SK-MEL-5 (cell line): Measurements from ENCODE around the gene MRPS25. TPM values are rescaled to one million over a fixed set of nuclear protein-coding genes. Genes with fewer than 3 reads are reported as not detected.

Source experiments
- DNase-seq: peaks from one replicate; pipeline ENCODE4 v3.0.0-alpha.2; 2016; ENCODE audit warnings: low read depth, low spot score
- in situ Hi-C: cut with HindIII; loops from 2 replicates; pipeline ENCODE4 v1.10.0; 2016; ENCODE audit warnings: low sequenced_read_pairs, high pct_unique_total_duplicates, low pct_unique_long_range_greater_than_20kb
- total RNA-seq: library from RNA; depleted of rRNA; stranded (reverse); fragments of >200 nt; shearing (Covaris generic); gene quantifications from 2 replicates; pipeline ENCODE4 v1.2.3, GENCODE V29; 2014

Gene MRPS25
- total RNA-seq, 1 experiment from 2014 or later = 95.0 TPM

- in situ Hi-C loops = no loop called here
Observed at GRCh38 chr3:15053541-15053940, 11.6 kb downstream of the MRPS25 start.

GRCh38 chr3:15052335-15053242, 12.5 kb downstream of the MRPS25 start:
- peak; percentile 98 for DNase-seq
- in situ Hi-C loops = no loop called here

More at GRCh38 chr3:15053541-15053940, 11.6 kb downstream of the MRPS25 start:
- DNase-seq = no peak

- DNase-seq = peak; percentile 91
- in situ Hi-C loops = no loop called here
Observed at GRCh38 chr3:15051531-15051930, 13.6 kb downstream of the MRPS25 start.

- in situ Hi-C loops = no loop called here
- no peak for DNase-seq
Observed at GRCh38 chr3:15050405-15051092, 14.6 kb downstream of the MRPS25 start.

GRCh38 chr3:15049584-15049983, 15.5 kb downstream of the MRPS25 start:
- in situ Hi-C loops = no loop called here

GRCh38 chr3:15045667-15046066, 19.4 kb downstream of the MRPS25 start:
- in situ Hi-C loops = no loop called here

More at GRCh38 chr3:15049584-15049983, 15.5 kb downstream of the MRPS25 start:
- no peak for DNase-seq

GRCh38 chr3:15044326-15044725, 20.8 kb downstream of the MRPS25 start:
- in situ Hi-C loops = no loop called here
- no peak for DNase-seq

More at GRCh38 chr3:15045667-15046066, 19.4 kb downstream of the MRPS25 start:
- DNase-seq = no peak

- no peak for DNase-seq
- in situ Hi-C loops = no loop called here
Observed at GRCh38 chr3:15043408-15044171, 21.5 kb downstream of the MRPS25 start.

- DNase-seq = no peak
- in situ Hi-C loops = no loop called here
Observed at GRCh38 chr3:15042936-15043335, 22.2 kb downstream of the MRPS25 start.

- in situ Hi-C loops = no loop called here
- DNase-seq = no peak
Observed at GRCh38 chr3:15041950-15042349, 23.2 kb downstream of the MRPS25 start.

- in situ Hi-C loops = no loop called here
- no peak for DNase-seq
Observed at GRCh38 chr3:15040844-15041243, 24.3 kb downstream of the MRPS25 start.

GRCh38 chr3:15038306-15038705, 26.8 kb downstream of the MRPS25 start:
- in situ Hi-C loops = no loop called here
- no peak for DNase-seq

- in situ Hi-C loops = no loop called here
- DNase-seq = no peak
Observed at GRCh38 chr3:15033103-15033502, 32.0 kb downstream of the MRPS25 start.

GRCh38 chr3:15032650-15033049, 32.5 kb downstream of the MRPS25 start:
- in situ Hi-C loops = no loop called here
- no peak for DNase-seq

GRCh38 chr3:15029625-15030024, 35.5 kb downstream of the MRPS25 start:
- in situ Hi-C loops = no loop called here
- no peak for DNase-seq

GRCh38 chr3:15023719-15024118, 41.4 kb downstream of the MRPS25 start:
- no peak for DNase-seq
- in situ Hi-C loops = no loop called here

- in situ Hi-C loops = no loop called here
Observed at GRCh38 chr3:15023249-15023648, 41.9 kb downstream of the MRPS25 start.

GRCh38 chr3:15017191-15017590, 47.9 kb downstream of the MRPS25 start:
- in situ Hi-C loops = no loop called here
- DNase-seq = no peak

More at GRCh38 chr3:15023249-15023648, 41.9 kb downstream of the MRPS25 start:
- no peak for DNase-seq
